GM12891 (cell line): Measurements from ENCODE around the gene PLPP7.

Experiments
- PAX5 ChIP-seq: IDR thresholded peaks from 2 replicates; pipeline ENCODE4 v1.6.1; 2011; ENCODE audit warnings: low read length, moderate library complexity, mild to moderate bottlenecking; ENCODE audit not compliant: insufficient read depth, severe bottlenecking
- POLR2A ChIP-seq: IDR thresholded peaks from 2 replicates; pipeline ENCODE4 v1.6.1; 2011; ENCODE audit warnings: low read depth, low read length, control low read depth
- POLR2AphosphoS5 ChIP-seq: IDR thresholded peaks from 2 replicates; pipeline ENCODE4 v1.6.1; 2011; ENCODE audit warnings: low read depth, low read length, control low read depth
- POU2F2 ChIP-seq: IDR thresholded peaks from 2 replicates; pipeline ENCODE4 v1.6.1; 2011; ENCODE audit warnings: low read depth, mild to moderate bottlenecking, control low read depth, low read length, moderate library complexity
- SPI1 ChIP-seq: IDR thresholded peaks from 2 replicates; pipeline ENCODE4 v1.6.1; 2011; ENCODE audit warnings: low read depth, low read length, control low read depth
- TAF1 ChIP-seq: IDR thresholded peaks from 2 replicates; pipeline ENCODE4 v1.6.1; 2011; ENCODE audit warnings: low read depth, low read length, control low read depth

- TF ChIP-seq TAF1 = no peak
- no peak for TF ChIP-seq POLR2AphosphoS5
- TF ChIP-seq POLR2A = no peak
- TF ChIP-seq POU2F2 = no peak
- TF ChIP-seq PAX5 = no peak
- no peak for TF ChIP-seq SPI1
Measured at GRCh38 chr9:131281119-131281965, 8.2 kb upstream of the PLPP7 start.
